GM18505 (cell line): ENCODE results near the gene RHOT2.

ENCODE experiments used
- ATAC-seq: cut with Tn5 transposase; IDR thresholded peaks from one replicate; pipeline ENCODE4 v1.9.1; 2021; ENCODE audit not compliant: unreplicated experiment
- POLR2A ChIP-seq: IDR thresholded peaks from 4 replicates; pipeline ENCODE4 v1.6.1; 2011; ENCODE audit warnings: borderline replicate concordance; ENCODE audit not compliant: insufficient read depth, insufficient read length; ENCODE audit errors: extremely low read depth

The RHOT2 gene

DNA sequence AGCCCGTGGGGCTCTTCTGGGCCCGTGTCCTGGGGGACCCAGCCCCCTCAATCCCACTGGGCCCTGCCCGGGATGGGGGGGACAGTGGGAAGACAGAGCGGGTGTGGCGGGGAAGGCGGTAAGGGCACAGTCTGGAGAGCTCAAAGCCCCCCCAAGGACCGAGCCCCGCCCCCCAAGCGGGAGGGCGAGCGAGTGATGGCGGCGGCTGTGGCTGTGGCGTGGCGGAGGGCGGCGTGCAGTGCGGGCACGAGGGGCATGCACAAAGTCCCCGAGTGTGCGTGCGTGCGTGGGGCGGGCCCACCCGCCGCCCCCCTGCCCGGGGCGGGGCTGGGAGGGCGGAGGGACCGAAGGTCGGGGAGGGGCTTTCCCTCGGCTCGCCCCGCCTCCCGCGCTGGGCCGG lies 25.8 kb downstream of the RHOT2 start:
- no peak for ATAC-seq
- no peak for TF ChIP-seq POLR2A

DNA sequence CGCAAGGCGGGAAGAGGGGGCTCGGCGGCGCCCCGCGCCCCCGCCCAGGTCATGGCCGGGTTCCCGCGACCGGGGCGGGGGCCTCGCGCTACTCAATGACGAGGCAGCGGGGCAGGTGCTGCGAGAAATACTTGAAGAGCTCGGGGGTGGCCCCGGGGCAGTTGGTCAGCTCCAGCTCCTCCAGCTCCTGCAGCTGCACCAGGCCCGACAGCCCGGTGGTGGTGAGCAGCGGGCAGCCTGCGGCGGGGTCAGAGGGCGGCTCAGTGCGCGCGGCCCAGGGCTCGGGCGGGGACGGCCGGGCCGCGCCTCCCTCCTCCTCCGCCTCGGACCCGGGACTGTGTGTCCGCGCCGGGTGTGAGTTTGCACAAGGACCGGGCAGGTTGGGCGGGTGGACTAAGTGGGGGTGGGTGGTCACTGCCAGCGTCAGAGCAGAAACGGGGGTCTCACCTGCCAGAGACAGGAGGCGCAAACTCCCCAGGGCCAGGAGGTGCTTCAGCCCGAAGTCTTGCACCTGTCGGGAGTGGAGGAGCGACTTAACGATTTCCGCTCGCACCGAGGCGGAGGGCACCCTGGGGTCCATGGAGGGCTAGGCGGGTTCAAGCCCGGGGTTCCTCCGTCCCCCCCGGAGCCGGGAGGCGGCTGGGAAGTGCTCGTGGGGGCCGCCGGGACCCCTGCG lies 26.4 kb downstream of the RHOT2 start:
- TF ChIP-seq POLR2A = no peak
- no peak for ATAC-seq

DNA sequence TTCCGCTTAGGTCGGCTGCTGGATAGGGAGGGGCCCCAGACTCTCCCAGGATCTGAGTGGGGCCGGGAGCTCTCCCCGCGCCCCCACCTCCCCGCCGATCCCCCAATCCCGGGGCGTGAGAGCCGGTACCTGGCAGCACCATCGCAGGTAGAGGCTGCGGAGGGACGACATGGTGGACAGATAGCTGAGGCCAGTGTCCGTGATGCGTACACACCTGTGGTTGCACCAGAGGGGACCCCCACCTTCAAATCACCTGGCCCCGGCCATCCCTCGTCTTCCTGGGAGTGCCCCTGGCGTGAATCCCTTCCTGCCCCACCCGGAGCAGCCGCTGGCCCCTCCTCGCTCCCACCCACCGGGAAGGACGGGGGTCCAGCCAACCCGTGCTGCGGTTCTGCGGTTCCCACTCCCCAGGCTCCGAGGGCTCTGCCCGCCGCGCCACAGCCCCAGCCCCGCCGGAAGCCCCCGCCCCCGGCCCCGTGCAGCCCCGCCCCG lies 27.0 kb downstream of the RHOT2 start:
- no peak for ATAC-seq
- TF ChIP-seq POLR2A = no peak

DNA sequence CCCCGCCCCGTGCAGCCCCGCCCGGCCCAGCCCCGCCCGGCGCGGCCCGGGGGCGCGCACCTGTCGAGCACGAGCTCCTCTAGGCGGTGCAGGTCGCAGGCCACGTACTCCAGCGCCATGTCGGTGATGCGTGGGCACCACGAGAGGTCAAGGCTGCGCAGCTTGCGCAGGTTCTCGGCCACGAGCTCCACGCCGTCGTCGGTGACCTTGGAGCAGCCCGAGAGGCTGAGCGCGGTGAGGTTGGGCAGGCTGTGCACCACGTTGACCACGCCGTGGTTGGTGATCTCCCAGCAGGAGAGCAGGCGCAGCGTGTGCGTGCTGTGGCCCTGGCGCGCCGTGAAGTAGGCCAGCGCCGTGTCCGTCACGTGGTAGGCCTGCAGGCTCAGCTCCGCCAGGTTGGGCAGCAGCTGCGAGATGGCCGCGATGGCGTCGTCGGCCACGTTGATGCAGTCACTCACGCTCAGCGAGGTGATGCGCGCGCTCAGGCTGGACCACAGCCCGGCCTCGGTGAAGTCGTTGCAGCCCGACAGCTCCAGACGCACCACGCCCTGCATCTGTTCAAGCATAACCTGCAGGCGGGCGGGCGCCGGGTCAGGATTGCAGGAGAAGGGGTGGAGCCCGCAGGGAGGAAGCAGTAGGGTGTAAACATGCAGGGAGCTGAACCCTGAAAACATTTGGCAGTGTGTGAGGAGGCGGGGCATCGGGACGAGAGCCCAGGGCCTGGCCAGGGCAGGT lies 27.6 kb downstream of the RHOT2 start:
- ATAC-seq = no peak
- TF ChIP-seq POLR2A = no peak

DNA sequence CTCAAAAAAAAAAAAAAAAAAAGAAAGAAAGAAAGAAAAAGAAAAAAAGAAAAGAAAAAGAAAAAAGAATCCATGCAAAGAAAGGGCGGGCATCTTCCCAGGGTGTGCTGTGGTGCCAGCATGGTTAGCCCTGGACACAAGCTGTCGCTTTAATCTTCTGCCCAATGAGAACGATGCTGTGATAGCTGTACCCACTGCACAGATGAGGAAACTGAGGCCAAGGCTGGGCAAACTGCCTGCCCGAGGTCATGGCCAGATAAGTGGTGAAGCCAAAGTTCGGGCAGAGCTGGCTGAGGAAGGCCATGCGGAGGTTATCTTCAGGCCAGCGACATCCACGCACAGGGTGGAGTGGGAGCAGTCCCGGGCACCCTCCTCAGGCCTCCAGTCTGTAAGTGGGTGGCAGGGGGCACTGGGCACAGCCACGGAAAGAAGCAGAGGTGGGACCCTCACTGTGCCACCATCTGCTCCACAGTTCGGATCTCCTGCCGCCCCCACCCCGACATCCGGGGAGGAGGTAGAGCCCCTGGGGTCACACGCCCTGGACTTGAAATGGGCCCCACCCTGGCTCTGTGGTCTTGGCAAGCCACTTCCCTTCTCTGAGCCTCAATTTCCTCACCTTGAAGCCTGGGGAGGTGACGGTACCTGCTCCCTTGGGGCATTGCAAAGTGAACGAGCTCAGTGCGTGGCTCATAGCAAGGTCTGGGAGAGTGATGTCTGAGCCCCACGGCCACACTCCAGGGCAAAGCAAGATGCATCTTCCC lies 31.2 kb downstream of the RHOT2 start:
- ATAC-seq = no peak
- no peak for TF ChIP-seq POLR2A

DNA sequence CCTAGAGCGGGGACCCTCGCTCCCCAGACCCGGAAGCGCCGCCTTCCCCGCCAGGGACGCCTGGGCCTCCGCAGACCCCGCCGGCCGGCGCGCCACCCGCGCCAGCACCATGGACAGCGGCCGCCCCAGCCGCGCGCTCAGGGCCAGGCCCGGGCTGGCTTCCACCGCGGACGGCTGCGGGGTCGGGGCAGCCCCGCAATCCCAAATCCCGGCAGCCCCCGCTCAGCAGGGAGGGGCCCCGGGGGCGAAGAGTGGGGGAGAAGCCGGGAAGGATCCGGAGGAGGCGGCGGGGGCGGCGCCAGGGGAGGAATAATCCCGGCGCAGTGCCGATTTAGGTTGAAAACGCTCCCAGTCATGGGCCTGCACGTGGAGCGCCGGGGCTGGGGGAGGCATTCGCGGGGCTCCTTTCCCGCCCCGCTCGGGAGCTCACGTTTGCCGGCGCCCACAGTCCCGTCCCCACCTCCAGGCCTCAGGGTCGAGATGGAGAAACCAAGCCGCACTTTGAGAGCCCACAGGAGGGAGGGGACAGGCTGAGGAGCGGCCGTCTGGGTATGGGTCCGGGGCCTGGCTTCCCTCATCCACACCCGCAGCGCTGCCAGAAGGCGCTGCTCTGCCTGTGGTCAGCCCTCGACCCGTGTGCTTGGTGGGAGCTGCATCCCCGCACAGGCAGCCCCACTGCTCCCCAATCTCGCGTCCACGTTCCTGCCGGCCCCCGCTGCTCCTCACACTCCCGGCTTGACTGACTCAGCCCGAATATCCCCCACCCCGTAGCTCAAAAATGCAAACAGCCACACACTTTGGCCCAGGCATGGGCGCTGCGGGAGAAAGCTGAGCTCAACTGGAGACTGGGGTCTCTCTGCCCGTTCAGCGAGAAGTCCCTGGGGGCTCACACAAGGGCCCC lies 33.0 kb downstream of the RHOT2 start:
- ATAC-seq = no peak
- no peak for TF ChIP-seq POLR2A

DNA sequence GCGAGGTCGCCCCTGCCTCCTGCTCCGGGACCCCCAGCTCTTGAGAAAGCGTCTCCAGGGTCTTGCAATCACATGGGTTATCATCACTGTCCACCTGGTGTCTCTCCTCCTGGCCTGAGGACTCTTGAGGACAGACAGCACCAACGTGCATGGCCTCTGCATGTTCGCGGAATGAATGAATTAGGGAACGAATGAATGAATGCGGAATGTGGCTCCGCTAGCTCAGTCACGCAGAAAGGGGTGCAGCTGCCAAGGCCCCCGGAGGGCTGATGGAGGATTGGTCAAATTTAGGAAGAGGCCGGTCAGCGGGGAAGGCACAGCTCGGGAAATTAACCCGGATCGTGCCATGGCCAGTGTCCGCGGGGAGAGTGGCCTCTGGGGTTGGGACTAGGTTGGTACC lies 34.4 kb downstream of the RHOT2 start:
- TF ChIP-seq POLR2A = no peak
- no peak for ATAC-seq

DNA sequence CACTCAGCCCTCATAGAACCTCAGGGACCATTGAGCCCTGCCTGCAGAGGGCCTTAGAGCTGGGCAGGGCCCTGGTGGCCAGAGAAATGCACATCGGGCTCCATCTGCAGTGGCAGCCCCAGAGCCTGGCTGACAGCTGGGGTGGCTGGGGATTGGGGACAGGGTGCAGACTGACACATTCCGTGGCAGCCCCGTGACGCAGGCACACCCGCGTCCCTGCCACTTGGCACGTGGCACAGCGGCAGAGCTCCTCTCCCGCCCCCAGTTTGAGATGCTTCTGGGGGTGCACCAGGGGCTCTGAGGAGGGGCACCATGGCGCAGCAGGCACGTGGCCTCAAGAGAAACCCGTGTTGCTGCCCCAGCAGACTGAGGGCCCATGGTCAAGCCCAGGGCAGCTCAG lies 35.5 kb downstream of the RHOT2 start:
- no peak for TF ChIP-seq POLR2A
- ATAC-seq = no peak

DNA sequence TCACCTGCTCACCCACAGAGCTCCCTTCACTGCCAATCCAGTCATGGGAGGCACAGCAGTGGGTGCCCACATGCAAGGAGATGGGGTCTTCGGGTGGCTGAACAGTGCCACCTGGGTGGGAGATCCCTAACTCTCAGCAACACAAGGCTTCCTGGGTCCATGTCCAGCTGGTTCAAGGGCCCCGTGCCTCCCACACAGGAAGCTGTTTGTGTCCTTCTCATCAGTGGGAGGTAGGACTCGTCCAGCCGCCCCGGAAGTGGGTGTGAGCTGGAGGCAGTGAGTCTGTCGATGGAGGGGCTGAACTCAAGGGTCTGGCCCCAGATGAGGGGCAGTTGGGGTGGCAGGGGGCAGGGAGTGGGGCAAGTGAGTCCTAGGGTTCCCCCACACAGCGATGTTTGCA lies 36.1 kb downstream of the RHOT2 start:
- no peak for ATAC-seq
- TF ChIP-seq POLR2A = no peak

DNA sequence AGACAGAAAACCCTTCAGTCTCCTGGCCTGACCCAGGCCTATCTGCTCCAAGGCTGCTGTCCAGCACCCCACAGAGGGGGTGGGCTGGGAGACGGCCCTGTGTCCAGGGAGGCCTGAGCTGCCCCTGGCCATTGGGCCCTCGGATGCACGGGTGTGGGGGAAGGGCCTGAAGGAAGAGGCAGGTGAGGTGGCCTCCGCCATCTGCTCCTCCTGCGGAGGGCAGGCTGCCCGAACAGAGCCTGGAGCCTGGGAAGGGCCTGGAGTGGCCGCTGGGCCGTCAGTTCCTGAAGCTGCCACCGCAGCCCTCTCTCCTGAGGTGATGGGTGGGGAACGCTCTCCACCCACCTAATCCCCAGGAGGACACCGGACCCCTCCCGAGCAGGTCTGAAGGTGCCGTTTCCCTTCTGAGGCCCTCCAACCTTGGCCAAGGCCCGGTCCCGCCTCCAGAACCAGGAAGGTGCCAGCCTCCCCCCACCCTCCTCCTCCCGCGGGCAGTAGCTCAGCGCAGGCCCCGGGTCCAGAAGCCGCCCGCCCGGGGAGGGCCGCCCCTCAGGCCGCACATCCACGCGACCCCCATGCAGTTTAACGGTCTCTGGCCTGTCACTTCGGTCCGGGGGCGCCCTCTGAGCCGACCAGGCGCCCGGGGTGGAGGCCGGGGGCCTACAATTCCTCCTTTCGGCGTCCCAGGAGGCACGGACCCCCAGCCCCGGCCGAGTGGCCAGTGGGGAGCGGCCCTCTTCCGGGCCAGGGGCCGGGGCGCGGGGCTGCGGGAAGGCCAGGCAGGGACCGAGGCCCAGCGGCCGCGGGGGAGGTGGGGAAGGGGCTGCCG lies 36.8 kb downstream of the RHOT2 start:
- no peak for TF ChIP-seq POLR2A
- ATAC-seq = no peak

DNA sequence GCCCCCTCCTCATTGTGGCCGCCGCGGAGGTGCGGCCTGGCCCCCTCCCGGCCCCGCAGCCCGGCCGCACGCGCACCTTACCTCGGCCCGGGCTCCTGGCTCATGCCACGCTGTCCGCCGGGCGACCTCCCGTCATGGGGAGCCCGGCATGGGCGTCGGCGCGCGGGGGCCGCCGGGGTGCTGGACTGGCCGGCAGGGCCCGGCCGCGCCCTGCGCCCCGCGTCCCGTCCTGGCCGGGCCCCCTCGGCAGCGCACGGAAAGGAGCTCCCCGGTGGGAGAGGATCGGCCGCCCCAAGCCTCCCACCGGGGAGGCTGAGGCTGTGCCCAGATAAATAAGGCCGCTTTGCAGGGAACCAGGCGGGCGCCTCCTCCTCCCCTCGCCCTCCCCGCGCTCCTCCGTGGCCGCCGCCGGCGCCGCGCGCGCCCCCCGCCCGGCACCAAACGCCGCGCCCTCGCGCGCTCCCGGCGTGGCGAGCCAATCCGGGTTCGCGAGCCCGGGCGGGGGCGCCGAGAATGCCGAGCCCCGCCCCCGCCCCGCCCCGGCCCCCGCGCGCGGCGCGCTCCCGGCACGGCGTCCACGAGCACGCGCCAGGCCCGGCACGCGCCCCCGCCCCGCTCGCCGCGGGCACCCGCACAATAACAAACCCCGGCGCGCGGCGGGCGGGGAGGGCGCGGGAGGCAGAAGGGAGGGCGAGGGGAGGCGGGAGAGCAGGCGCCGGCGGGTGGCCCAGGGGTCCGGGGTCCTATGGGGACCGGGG lies 37.7 kb downstream of the RHOT2 start, which contains the start of gene FBXL16:
Gene FBXL16, minus strand, starts transcription at position 371 of the 758 bp plus-strand sequence. CDS start 8,396 bp downstream, outside the sequence.
- ATAC-seq = no peak
- no peak for TF ChIP-seq POLR2A
